Hematopoietic multipotent progenitor cell treated with erythropoietin and hydrocortisone succinate and interleukin-3 and kit ligand, for 17 days (in vitro differentiated cells): ENCODE results near the gene PODXL2.

Experiments
- DNase-seq: peaks from one replicate; pipeline ENCODE4 v3.0.0-alpha.2; 2015; ENCODE audit warnings: low spot score

PODXL2 gene, protein sequence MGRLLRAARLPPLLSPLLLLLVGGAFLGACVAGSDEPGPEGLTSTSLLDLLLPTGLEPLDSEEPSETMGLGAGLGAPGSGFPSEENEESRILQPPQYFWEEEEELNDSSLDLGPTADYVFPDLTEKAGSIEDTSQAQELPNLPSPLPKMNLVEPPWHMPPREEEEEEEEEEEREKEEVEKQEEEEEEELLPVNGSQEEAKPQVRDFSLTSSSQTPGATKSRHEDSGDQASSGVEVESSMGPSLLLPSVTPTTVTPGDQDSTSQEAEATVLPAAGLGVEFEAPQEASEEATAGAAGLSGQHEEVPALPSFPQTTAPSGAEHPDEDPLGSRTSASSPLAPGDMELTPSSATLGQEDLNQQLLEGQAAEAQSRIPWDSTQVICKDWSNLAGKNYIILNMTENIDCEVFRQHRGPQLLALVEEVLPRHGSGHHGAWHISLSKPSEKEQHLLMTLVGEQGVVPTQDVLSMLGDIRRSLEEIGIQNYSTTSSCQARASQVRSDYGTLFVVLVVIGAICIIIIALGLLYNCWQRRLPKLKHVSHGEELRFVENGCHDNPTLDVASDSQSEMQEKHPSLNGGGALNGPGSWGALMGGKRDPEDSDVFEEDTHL

DNA sequence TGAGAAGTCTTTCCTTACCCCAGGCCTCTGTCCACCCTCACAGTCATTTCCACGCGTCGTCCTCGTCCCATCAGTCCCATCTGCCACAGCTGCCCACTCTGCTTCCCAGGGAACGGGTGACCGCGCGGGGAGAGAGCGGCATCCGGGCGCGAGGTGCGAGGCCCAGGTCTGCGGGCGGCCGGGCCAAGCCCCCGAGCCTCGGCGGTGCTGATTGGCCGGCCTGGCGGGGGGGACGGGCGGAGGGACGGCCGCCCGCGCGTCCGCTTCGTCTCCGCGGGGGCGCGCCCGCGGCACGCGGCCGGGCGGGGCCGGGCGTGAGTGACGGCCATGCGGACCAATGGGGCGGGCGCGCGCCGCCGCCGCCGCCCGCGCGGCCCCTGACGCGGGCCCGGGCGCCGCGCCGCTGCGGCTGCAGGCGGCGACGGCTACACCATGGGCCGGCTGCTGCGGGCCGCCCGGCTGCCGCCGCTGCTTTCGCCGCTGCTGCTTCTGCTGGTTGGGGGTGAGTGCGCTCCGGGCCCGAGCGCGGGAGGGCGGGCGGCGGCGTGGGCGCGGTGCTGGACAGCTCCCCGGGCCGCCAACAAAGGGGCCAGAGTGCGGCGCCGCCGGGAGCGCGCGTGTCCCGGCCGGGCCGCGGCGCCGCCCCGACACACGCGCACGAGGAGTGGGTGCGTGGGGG, at the start of gene PODXL2:
TSS of gene PODXL2 (plus strand) at position 398 of the 679 bp plus-strand sequence. CDS start at position 433, 35 bp downstream.
- DNase-seq: no peak

DNA sequence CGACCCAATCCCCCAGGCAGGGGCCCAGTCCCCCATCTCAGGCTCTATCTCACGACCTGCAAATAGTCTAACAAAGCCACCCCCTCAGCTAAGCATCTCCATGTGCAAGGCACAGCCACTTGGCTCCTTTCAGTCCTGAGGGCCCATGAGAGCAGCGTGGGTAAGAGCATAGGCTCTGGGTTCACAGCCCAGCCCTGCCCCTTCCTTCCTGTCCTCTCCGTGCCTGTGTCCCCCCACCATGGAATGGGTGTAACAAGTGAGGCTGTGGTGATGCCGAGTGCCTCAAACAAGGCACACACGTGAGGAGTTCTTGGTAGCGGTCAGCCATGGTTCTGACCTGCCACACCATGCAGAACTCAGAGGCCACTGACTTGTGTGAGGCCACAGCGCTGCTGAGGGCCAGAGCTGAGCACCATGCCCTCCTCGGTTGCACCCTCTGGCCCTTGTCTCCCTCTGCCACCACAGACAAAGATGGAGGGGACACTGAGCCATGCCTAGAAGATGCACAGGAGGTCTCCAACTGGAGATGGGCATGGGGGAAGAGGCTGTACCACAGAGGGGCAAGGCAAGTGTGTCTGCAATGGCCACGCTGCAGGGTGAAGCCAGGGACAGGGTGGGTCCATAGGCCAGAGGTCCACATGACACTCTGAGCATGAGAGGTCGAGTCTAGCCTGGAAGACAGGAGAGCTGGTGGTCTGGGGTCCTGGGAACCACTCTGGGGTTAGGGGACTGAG, 48.5 kb upstream of the PODXL2 start:
- DNase-seq: no peak

DNA sequence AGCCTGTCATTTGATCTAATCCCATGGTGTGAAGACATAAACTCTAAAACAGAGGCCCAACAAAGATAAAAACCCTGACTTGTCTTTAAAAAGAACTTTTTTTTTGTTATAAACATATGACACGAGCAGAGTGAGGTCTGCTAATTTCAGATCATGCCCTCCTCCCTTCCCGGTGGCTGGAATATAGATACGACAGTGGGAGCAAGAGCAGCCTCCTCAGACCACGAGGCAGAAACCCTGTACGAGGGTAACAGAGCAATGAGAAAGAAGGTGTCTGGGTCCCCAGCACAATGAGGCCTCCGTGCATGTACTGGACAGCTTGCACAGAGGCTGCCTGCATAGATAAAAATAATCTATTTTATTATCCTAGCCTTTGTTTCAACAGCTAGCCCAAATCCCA, 44.3 kb upstream of the PODXL2 start:
- no peak for DNase-seq

DNA sequence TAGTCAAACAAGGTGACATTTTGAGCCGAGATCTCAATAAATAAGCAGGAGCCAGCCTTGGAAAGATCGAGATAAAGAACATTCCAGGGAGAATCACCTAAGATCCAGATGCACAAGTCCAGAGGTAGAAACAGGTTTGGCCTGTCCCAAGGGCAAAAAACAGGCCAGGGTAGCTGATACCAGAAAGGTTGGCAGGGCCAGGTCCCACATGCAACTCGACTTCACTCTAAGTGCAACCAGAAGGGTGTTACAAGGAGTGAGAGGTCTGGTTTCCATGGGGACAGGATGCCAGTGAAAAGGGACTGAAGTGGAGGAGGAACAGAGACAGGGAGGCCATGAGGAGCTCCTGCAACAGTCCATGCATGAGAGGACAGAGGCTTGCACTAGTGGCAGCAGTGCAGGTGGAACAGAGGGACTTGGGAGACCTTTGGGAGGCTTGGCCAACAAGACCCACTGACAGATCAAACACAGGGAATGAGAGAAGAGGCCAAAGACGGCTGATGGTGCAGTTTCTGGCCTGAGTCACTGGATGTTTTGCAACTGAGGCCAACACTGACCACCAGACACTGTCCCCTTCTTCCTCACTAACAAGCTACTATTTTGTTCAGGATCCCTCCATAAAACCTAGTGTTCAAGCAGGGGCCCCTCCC, 43.7 kb upstream of the PODXL2 start:
- peak; percentile 26 for DNase-seq

DNA sequence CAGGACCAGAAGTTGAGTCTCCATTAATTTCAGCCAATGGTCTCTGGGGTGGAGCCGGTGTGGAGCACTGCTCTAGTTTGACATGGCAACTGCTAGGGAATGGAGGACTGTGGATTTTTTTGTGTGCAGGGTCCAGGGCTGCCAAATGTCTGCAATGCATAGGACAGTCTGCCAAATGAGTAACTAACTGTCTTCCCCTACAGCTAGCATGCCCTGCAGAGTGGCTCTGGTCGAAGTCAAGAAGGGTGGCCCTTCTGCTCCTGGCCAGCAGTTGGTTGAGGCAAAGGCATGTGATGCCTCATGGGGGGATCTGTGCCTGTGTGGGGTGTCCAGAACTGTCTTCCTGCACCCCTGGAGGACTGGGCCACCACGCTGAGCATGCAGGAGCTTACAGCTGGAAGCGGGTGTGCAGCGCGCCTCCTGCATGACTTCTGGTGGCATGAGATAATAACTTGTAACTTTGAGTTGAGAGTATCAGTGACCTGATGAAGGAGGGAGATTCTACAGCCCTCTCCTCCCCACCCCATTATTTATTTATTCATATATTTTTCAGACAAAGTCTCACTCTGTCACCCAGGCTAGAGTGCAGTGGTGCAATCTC, 43.1 kb upstream of the PODXL2 start:
- peak; percentile 45 for DNase-seq

DNA sequence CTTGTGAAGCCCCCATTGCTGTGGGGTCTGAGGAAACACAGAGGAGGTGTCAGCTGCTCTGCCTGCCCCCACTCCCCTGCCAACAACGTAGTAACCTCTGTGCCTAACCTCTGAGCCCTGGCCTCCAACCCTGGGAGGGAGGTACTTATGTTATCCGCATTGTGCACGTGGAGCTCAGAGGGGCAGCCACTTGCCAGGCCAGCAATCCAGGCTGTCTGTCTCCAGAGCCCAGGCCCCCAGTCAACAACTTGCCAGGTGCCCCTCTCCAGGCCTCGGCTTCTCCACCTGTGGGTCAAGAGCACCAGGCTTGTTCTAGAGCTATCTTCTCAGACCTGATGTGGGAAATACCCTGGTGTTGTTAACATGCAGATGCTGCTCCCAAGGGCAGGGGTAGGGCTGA, 41.1 kb upstream of the PODXL2 start:
- peak; percentile 37 for DNase-seq

DNA sequence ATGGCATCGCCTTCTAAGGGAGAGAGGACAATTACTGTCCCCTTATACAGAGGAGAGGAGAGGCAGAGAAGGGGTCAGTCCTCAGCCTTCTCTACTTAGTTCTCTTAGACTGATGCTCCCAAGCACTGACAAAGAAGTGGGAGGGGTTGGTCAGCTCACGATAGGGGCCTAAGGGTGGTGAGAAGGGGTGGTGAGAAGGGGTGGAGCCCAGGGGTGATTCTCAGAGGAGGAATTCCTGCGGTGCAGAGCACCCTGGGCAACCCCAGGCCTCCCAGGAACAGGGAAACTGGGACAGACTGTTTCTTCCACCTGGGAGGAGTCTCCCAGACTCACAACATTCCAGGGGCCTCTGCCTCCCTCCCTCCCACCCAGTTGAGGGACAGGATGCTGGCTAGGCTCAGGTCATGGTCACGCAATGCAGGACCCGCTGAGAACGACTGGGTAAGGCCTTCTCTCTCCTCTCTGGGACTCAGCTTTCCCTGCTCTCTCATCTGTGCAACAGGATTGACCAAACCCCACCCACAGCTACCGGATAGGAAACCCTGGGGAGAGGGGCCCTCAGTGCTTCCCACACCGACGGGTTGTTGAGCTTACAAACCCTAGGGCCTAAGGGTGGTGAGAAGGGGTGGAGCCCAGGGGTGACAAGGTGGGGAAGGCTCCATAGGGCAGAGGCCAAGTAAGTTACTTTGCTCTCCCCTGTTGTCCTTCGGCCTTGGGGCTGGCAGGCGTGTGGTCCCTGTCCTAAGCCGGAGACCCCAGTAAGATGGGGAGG, 40.0 kb upstream of the PODXL2 start:
- DNase-seq: peak; percentile 62

DNA sequence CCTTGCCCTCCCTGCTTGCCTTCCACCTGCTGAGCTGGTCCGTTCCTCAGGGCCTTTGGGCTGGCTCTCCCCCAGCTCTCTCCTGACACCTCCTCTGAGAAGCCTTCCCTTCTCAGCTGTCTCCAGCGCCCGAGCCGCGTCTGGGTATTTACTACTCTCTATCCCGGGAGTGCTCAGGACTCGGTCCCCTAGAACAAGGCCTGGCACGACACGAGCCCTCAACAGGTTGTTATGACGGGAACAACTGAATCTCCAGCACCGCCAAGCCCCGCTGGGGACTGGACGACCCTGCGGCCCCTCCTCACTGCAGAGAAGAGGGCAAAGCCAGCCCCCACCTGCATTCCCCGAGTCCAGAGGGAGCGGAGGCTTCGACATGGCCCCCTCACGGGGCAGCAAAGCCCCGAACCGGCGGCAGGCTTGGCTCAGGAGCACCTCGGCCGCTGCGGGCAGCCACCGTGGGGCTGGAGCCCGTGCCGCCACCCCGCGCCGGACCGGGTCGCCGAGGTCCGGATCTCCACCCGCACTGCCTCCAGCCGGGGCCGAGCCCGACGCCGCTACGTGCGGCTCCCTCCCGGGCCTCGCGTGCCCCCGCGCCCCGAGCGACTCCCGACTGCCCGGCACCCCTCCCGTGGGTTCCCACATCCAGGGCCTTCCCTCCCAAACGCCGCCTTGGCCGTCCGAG, 39.2 kb upstream of the PODXL2 start:
- DNase-seq: peak; percentile 54

DNA sequence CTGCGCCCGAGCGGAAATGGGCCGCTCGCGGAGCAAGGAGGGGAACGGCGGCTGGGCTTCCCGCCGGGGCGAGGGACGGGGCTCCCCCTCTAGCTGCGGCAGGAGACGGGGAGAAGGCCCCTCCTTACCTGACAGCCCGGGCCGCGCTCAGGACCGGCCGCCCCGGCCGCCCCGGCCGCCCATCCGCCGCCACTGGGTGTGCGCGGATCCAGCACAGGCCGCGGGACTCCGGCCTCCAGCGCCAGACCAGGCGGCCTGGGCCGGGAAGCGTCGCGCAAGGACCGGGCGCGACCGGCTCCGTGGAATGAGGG, 38.7 kb upstream of the PODXL2 start:
- no peak for DNase-seq

DNA sequence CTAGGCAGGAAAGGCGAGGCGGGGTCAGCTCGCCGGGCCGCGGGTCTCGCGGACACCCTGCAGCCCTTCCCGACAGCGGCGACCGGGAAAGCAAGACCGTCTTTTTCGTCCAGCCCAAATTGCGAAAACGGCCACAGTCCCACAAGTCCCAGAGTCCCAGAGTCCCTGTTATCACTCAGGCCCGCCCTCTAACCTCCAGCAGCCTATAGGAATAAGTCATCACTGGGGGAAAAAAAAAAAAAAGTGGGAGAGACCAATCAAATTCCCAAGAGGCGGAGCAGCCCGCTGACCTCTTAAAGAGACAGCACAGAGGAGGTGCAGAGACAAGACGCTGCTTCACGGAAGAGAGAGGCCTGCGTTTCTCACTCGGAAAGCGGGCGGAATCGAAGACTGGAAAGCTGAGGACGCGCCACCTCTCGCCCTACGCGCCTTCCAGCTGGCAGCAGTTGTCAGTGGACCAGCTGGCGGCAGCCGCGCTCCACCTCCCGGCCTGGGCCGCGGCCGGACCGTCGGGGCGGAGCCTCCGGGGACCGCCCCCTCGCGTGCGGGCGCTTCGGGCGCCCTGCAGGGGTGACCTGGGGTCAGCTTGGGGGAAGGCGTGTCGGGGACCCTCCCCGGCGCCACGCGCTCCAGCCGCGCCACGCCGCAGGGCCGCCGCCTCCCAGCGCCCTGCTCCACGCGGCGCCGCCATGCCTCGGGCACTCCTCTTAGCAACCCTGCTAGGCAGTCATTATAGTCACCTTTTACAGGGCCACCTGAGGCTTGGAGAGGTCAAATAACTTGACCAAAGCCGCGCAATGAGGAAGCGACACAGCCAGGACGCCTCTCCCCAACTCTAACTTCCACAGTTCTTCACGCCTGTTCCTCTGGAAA, 38.2 kb upstream of the PODXL2 start, which contains the start of gene TPRA1:
TSS of gene TPRA1 (minus strand) at position 141 of the 873 bp plus-strand sequence. CDS start 10,587 bp downstream, outside the sequence.
- DNase-seq: peak; percentile 97

DNA sequence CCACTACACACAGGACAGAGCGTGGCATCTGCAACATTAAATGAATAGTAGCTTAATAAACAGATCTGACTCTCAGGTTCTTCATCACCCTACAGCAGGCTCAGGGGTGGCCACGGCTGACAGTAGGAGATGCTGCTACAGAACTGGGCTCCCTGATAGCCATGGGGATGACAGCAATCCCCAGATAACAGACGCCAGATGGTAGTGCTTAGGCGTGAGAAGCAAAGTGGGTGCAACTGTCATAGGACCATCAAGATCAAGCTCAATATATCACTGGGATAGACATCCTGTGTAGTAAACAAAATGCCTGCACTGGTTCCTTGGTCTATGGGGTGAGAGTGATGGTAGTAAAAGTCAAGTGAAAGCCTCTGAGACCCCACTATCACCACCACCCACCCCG, 35.8 kb upstream of the PODXL2 start:
- DNase-seq: peak; percentile 77

DNA sequence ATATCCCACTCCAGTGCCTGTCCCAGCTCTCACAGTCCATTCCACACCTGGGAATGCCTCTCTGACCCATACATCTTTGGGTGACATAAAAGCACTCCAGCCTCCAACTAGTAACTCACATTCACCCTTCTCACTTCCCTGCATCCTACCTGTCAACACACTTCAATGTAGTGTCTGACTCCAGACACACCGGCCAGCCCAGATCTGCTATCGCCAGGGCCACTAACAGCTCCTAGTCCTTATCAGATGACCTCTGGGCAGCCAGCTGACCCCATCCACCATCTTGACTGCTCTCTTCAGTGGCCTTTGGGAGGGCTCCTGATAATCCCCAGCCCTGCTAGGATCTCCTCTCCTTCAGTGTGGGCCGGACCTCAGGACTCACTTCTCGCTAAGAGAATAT, 33.7 kb upstream of the PODXL2 start:
- DNase-seq: no peak

DNA sequence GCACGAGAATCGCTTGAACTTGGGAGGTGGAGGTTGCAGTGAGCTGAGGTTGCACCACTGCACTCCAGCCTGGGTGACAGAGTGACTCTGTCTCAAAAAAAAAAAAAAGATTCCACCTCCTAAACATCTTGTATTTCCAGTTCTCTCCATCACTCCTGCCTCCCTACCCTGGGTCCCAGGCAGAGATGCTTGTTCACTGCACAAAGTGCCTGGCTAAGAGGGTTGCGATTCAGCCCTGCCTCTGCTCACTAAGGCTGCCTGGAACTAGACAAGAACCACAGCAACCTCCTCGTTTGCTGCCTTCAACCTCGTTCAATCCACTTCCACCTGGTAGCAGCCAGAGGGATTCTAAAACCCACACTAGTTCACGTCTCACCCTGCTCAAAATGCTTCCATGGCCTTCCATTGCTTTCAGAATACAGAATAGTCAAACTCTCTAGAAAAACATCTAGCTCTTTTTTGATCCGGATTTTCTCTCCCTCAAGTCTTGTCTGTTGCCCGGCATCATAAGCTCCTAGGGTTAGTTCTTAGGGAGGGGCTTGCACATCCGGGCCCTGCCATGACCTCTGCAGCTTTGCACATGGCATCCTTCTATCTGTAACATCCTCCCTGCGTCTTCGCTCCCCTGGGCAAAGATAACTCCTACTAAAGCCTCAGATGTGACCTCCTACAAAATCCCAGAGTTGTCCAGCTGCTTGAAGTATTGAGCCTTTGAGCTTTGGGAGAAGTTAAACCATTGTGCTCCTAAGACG, 31.8 kb upstream of the PODXL2 start:
- peak; percentile 31 for DNase-seq

DNA sequence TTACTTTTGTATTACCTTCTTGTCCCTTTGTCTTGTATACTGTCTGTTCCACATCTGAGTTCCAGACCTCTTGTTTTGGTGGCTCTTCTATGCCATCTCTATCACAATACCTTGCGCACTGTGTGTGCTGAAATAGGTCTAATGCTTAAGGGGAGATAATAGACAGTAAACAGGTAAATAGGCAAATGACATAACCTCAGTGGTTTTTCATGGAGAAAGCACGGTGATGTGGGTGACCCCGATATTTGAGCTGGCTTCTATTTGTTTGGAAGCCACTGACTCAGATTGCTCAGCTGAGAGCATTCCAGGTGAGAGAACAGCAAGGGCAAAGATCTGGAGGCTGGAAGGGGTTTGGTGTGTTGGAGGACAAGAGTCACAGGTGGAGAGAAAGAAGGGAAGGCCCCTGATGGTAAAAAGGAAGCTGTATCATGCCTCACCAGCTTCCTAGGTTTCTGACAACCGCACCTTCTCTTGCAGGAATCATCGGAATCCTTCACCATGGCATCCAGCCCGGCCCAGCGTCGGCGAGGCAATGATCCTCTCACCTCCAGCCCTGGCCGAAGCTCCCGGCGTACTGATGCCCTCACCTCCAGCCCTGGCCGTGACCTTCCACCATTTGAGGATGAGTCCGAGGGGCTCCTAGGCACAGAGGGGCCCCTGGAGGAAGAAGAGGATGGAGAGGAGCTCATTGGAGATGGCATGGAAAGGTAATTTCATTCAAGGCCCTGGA, 30.0 kb upstream of the PODXL2 start:
- DNase-seq: peak; percentile 21

DNA sequence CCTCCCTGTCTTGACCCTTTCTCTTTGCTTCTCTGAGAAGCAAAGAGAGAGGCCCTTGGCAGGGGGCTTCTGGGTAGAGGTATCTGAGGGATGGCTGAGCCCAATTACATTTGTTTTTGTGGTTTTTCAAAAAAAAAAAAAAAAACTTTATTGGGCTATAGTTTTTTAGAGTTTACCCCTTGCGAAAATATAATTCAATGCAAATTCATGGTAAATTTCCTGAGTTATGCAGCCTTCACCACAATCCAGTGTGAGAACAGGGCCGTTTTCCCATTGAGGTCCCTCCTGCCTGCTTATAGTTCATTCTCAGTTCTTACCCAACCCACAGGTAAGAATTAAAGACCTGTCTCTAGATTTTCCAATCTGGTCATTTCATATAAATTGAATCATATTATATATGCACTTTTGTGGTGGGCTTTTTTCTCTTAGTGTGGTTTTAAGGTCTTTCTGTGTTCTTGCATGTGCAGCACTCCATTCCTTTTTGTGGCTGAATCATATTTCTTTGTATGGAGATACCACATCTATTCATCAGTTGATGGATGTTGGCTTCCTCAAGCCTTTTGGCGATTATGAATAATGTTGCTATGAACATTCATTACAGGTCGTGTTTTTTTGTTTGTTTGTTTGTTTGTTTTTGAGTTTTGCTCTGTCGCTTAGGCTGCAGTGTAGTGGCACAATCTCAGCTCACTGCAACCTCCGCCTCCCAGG, 28.1 kb upstream of the PODXL2 start:
- no peak for DNase-seq

DNA sequence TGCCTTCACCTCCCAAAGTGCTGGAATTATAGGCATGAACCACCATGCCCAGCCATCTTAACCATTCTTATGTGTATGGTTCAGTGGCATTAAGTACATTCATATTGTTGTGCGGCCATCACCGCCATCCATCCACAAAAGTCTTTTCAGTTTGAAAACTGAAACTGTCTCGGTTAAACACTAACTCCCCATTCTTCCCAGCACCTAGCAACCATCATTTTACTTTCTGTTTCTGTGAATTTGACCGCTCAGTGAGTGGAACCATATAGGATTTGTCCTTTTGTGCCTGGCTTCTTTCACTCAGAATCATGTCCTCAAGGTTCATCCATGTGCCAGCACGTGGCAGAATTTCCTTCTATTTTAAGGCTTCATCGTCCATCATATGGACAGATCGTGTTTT, 24.9 kb upstream of the PODXL2 start:
- DNase-seq: no peak

DNA sequence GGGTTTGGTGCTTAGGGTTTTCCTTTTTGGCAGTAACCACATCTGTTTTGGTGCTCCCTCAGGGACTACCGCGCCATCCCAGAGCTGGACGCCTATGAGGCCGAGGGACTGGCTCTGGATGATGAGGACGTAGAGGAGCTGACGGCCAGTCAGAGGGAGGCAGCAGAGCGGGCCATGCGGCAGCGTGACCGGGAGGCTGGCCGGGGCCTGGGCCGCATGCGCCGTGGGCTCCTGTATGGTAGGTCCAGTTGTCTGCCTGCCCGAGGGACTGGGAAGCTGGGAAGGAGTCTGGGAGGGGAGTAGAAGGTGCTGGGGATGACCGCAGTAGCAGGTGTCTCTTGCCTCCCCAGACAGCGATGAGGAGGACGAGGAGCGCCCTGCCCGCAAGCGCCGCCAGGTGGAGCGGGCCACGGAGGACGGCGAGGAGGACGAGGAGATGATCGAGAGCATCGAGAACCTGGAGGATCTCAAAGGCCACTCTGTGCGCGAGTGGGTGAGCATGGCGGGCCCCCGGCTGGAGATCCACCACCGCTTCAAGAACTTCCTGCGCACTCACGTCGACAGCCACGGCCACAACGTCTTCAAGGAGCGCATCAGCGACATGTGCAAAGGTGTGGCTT, 24.3 kb upstream of the PODXL2 start:
- no peak for DNase-seq
